Hepatocyte (in vitro differentiated cells): ENCODE data around the gene PIK3R2. TPM values are rescaled to one million over a fixed set of nuclear protein-coding genes. Genes with fewer than 3 reads are reported as not detected.
A peak's percentile ranks its signal among the peaks of the same experiment; 100 is the strongest.

Experiments used
- DNase-seq: peaks from one replicate; pipeline ENCODE4 v3.0.0-alpha.2; 2016; ENCODE audit warnings: low spot score
- H2AFZ ChIP-seq: fragments of 200-600 bp; sonication (generic); 2 replicates; pipeline ENCODE4 v1.6.0; 2016; ENCODE audit warnings: antibody characterized with exemption, mild to moderate bottlenecking
- H3K27ac ChIP-seq: fragments of 200-600 bp; sonication (generic); 2 replicates; pipeline ENCODE4 v1.5.1; 2016; ENCODE audit warnings: mild to moderate bottlenecking
- H3K27me3 ChIP-seq: fragments of 200-600 bp; sonication (generic); 2 replicates; pipeline ENCODE4 v1.6.1; 2016
- H3K36me3 ChIP-seq: fragments of 200-600 bp; sonication (generic); replicated peaks from 2 replicates; pipeline ENCODE4 v1.5.1; 2016; ENCODE audit warnings: low read depth; ENCODE audit not compliant: insufficient read depth
- H3K4me1 ChIP-seq: fragments of 200-600 bp; sonication (generic); 2 replicates; pipeline ENCODE4 v1.5.1; 2016; ENCODE audit warnings: mild to moderate bottlenecking, moderate library complexity; ENCODE audit not compliant: insufficient read depth
- H3K4me2 ChIP-seq: fragments of 200-600 bp; sonication (generic); 2 replicates; pipeline ENCODE4 v1.6.0; 2016
- H3K4me3 ChIP-seq: fragments of 200-600 bp; sonication (generic); 2 replicates; pipeline ENCODE4 v1.5.1; 2016; ENCODE audit warnings: mild to moderate bottlenecking
- H3K79me2 ChIP-seq: fragments of 200-600 bp; sonication (generic); 2 replicates; pipeline ENCODE4 v1.6.0; 2017; ENCODE audit warnings: mild to moderate bottlenecking
- H3K9me2 ChIP-seq: fragments of 200-600 bp; sonication (generic); replicated peaks from 2 replicates; pipeline ENCODE4 v1.6.0; 2017; ENCODE audit warnings: mild to moderate bottlenecking; ENCODE audit not compliant: insufficient read depth
- H3K9me3 ChIP-seq: fragments of 200-600 bp; sonication (generic); 2 replicates; pipeline ENCODE4 v1.5.1; 2016; ENCODE audit warnings: low read depth, mild to moderate bottlenecking
- H4K20me1 ChIP-seq: fragments of 200-600 bp; sonication (generic); 2 replicates; pipeline ENCODE4 v1.6.0; 2016; ENCODE audit warnings: mild to moderate bottlenecking; ENCODE audit not compliant: insufficient read depth, poor library complexity, severe bottlenecking
- CTCF ChIP-seq: fragments of 200-600 bp; sonication (generic); IDR thresholded peaks from 2 replicates; pipeline ENCODE4 v1.5.1; 2016; ENCODE audit warnings: antibody characterized with exemption, mild to moderate bottlenecking; ENCODE audit not compliant: poor library complexity
- EZH2 ChIP-seq: fragments of 200-600 bp; sonication (generic); IDR thresholded peaks from 2 replicates; pipeline ENCODE4 v1.6.1; 2016; ENCODE audit warnings: antibody characterized with exemption, mild to moderate bottlenecking, borderline replicate concordance
- EZH2phosphoT487 ChIP-seq: fragments of 200-600 bp; sonication (generic); IDR thresholded peaks from one replicate; pipeline ENCODE4 v1.6.1; 2018; ENCODE audit warnings: antibody characterized with exemption, mild to moderate bottlenecking, low read depth, moderate library complexity; ENCODE audit not compliant: unreplicated experiment, severe bottlenecking
- WGBS: methylation state at CpG from one replicate; pipeline ENCODE4 v1.1.6; 2016; ENCODE audit warnings: low lambda C conversion rate; ENCODE audit errors: missing lambda C conversion rate; 5-methylcytosine and 5-hydroxymethylcytosine counted together
- polyA plus RNA-seq: library from polyadenylated mRNA; unstranded; fragments of >200 nt; fragmentation: Nextera tagmentation; extraction: Ambion mirVana; gene quantifications from 2 replicates; pipeline ENCODE4 v1.2.1, GENCODE V29; 2016
- total RNA-seq: library from RNA; depleted of rRNA; stranded (reverse); fragments of >200 nt; gene quantifications from 2 replicates; pipeline ENCODE4 v1.2.3, GENCODE V29; 2014

PIK3R2 gene
- total and polyA plus RNA-seq, 2 experiments from 2014 or later: 29.9 to 52.2 TPM

GRCh38 chr19:18159810-18160209 lies 6.8 kb downstream of the PIK3R2 start:
- Histone ChIP-seq H4K20me1 (peaks cover 8% of the 10 kb centered on the region), H3K36me3 (no peaks in the 10 kb centered on the region), H3K4me1 (peaks cover 15% of the 10 kb centered on the region), H3K79me2 (peaks cover 32% of the 10 kb centered on the region), H2AFZ (no peak overlapping the region), H3K9me3 (no peaks in the 10 kb centered on the region), H3K27ac (no peak overlapping the region), H3K27me3 (no peaks in the 10 kb centered on the region), H3K4me2 (no peak overlapping the region), H3K4me3 (no peak overlapping the region), H3K9me2 (no peaks in the 10 kb centered on the region)
- WGBS: 93% methylated on average over 10 of the region's 10 CpGs
- DNase-seq: no peak
- TF ChIP-seq EZH2phosphoT487 (no peak), CTCF (no peak), EZH2 (no peak)

GRCh38 chr19:18160493-18160970 lies 7.6 kb downstream of the PIK3R2 start:
- Histone ChIP-seq H2AFZ (no peak overlapping the region), H3K79me2 (peaks cover 25% of the 10 kb centered on the region), H3K4me3 (no peak overlapping the region), H3K36me3 (no peaks in the 10 kb centered on the region), H3K4me2 (peak overlapping the region; percentile 68), H4K20me1 (peaks cover 8% of the 10 kb centered on the region), H3K9me2 (no peaks in the 10 kb centered on the region), H3K27ac (no peak overlapping the region), H3K9me3 (no peaks in the 10 kb centered on the region), H3K27me3 (no peaks in the 10 kb centered on the region), H3K4me1 (peaks cover 15% of the 10 kb centered on the region)
- DNase-seq: peak; percentile 7
- WGBS: 91% methylated on average over 13 of the region's 13 CpGs
- TF ChIP-seq EZH2phosphoT487 (no peak), CTCF (no peak), EZH2 (no peak)

- peaks cover 8% of the 10 kb centered on the region for H4K20me1 ChIP-seq
- TF ChIP-seq CTCF (peak; percentile 49), EZH2 (no peak)
- no peak overlapping the region for H2AFZ ChIP-seq
- H3K27me3 ChIP-seq: no peaks in the 10 kb centered on the region
- peak; percentile 90 for DNase-seq
- no peaks in the 10 kb centered on the region for H3K36me3 ChIP-seq
- H3K9me2 ChIP-seq: no peaks in the 10 kb centered on the region
- H3K9me3 ChIP-seq: no peaks in the 10 kb centered on the region
- WGBS: 16% methylated on average over 28 of the region's 66 CpGs
- H3K27ac ChIP-seq: no peak overlapping the region
- H3K79me2 ChIP-seq: peaks cover 19% of the 10 kb centered on the region
- H3K4me3 ChIP-seq: no peak overlapping the region
- H3K4me1 ChIP-seq: peaks cover 15% of the 10 kb centered on the region
- H3K4me2 ChIP-seq: peak overlapping the region; percentile 68
Observed at GRCh38 chr19:18160971-18161635, 8.1 kb downstream of the PIK3R2 start.

GRCh38 chr19:18161636-18162002 lies 8.7 kb downstream of the PIK3R2 start:
- Histone ChIP-seq H3K9me3 (no peaks in the 10 kb centered on the region), H3K4me3 (no peak overlapping the region), H3K79me2 (peaks cover 16% of the 10 kb centered on the region), H3K36me3 (no peaks in the 10 kb centered on the region), H3K9me2 (no peaks in the 10 kb centered on the region), H2AFZ (no peak overlapping the region), H3K27me3 (no peaks in the 10 kb centered on the region), H4K20me1 (peaks cover 8% of the 10 kb centered on the region), H3K4me1 (peaks cover 14% of the 10 kb centered on the region), H3K4me2 (peak overlapping the region; percentile 61), H3K27ac (no peak overlapping the region)
- TF ChIP-seq CTCF: no peak
- TF ChIP-seq EZH2phosphoT487: no peak
- TF ChIP-seq EZH2: no peak
- WGBS: 94% methylated on average over 16 of the region's 19 CpGs
- no peak for DNase-seq
